Measurements from ENCODE around the gene RAET1G.
"Not testable (repeated sequence)": the region's sequence is repeated elsewhere in the genome, so short reads cannot be mapped to it uniquely, and the experiment has no call there.

The RAET1G gene

DNA sequence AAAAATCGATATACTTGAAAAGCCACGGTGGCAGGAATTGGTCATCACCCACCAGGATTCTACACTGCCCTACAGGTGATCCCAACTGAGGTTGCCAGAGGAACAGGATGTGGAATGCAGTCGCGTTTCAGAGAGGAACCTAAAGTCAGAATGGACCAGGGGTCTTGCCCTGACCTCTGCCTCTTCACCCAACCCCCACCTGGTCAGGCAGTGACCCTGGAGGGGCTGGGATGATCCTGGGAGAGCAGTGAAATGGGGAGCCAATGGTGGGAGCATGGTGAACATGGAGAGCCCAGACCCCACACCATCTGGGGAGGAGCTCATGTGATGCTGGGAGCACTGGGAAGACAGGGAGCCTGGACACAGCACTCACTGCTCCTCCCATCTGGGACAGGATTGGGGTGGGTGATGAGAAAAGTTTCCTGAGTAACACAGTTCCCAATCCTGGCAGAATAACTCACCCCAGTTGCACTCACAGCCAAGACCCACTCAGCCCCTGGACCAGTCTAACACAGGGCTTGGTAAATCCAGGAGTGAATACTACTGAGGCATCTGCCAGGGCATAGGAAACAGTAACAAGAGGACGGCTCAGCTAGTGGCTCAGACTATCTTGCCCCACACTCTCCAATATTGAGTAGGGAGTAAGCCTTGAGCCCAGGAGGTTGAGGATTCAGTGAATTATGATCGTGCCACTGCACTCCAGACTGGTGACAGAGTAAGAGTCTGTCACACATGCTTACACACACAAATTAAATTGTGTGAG lies 17.2 kb upstream of the RAET1G start:
- no CpG with 5 or more reads among the region's 6 CpGs for WGBS (ENCODE audit: extremely low coverage, insufficient coverage, low lambda C conversion rate)
- no peak overlapping the region for H3K27ac ChIP-seq (ENCODE audit: low read depth, low read length)
- H3K36me3 ChIP-seq (ENCODE audit: control insufficient read depth, insufficient read depth, low read length) = no peaks in the 10 kb centered on the region
- H2BK15ac ChIP-seq (replicated peaks; ENCODE audit: low read depth) = no peak overlapping the region
- no peak overlapping the region for H3K23ac ChIP-seq (ENCODE audit: low read length)
- H3K4me2 ChIP-seq (ENCODE audit: low read length) = no peak overlapping the region
- no peak overlapping the region for H3K4me3 ChIP-seq (ENCODE audit: low read length)
- DNase-seq = no peak
- no peaks in the 10 kb centered on the region for H3K79me2 ChIP-seq (ENCODE audit: control insufficient read depth, insufficient read depth, low read length)
- no peaks in the 10 kb centered on the region for H3K4me1 ChIP-seq (ENCODE audit: control insufficient read depth, low read depth, low read length)
- no peak overlapping the region for H2BK120ac ChIP-seq (ENCODE audit: low read depth, low read length)
- peaks cover 48% of the 10 kb centered on the region for H3K27me3 ChIP-seq (ENCODE audit: insufficient read depth, low read length, poor library complexity)
- H3K4ac ChIP-seq (ENCODE audit: low read depth, low read length) = no peak overlapping the region
- no peak overlapping the region for H4K8ac ChIP-seq (ENCODE audit: low read depth, low read length)
- no peak overlapping the region for H3K56ac ChIP-seq (ENCODE audit: low read length)
- H4K5ac ChIP-seq (ENCODE audit: low read length) = no peak overlapping the region
- no peak overlapping the region for H2AK5ac ChIP-seq (ENCODE audit: low read length)
- no peak overlapping the region for H3K9ac ChIP-seq (ENCODE audit: low read length)
- no peak overlapping the region for H2BK5ac ChIP-seq (ENCODE audit: low read length)
- no peaks in the 10 kb centered on the region for H3K79me1 ChIP-seq (ENCODE audit: low read length)
- no peak overlapping the region for H3K18ac ChIP-seq (ENCODE audit: low read length)

DNA sequence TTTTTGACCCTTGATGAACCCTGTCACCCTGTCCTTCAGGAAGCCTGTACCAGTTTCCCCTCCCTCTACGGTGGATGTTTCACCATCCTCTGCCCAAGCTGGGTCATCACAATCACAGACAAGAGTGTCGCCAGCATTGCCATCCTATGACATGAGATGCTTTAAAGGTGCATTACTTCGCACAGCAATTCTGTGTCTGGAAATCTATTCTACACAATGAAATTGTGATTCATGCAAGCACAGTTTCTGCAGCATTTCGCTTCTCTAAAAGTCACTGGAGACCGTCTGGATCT lies 16.4 kb upstream of the RAET1G start:
- Histone ChIP-seq H2AK5ac (ENCODE audit: low read length) (no peak overlapping the region), H3K4me1 (ENCODE audit: control insufficient read depth, low read depth, low read length) (no peaks in the 10 kb centered on the region), H2BK5ac (ENCODE audit: low read length) (no peak overlapping the region), H3K9ac (ENCODE audit: low read length) (no peak overlapping the region), H4K5ac (ENCODE audit: low read length) (no peak overlapping the region), H4K8ac (ENCODE audit: low read depth, low read length) (no peak overlapping the region), H3K79me2 (ENCODE audit: control insufficient read depth, insufficient read depth, low read length) (no peaks in the 10 kb centered on the region), H3K18ac (ENCODE audit: low read length) (no peak overlapping the region), H3K27me3 (ENCODE audit: insufficient read depth, low read length, poor library complexity) (peaks cover 48% of the 10 kb centered on the region), H2BK15ac (replicated peaks; ENCODE audit: low read depth) (no peak overlapping the region), H2BK120ac (ENCODE audit: low read depth, low read length) (no peak overlapping the region), H3K23ac (ENCODE audit: low read length) (no peak overlapping the region), H3K4ac (ENCODE audit: low read depth, low read length) (no peak overlapping the region), H3K4me3 (ENCODE audit: low read length) (no peak overlapping the region), H3K79me1 (ENCODE audit: low read length) (no peaks in the 10 kb centered on the region), H3K36me3 (ENCODE audit: control insufficient read depth, insufficient read depth, low read length) (no peaks in the 10 kb centered on the region), H3K56ac (ENCODE audit: low read length) (no peak overlapping the region), H3K27ac (ENCODE audit: low read depth, low read length) (no peak overlapping the region), H3K4me2 (ENCODE audit: low read length) (no peak overlapping the region)
- no CpG with 5 or more reads among the region's 5 CpGs for WGBS (ENCODE audit: extremely low coverage, insufficient coverage, low lambda C conversion rate)
- DNase-seq = no peak

DNA sequence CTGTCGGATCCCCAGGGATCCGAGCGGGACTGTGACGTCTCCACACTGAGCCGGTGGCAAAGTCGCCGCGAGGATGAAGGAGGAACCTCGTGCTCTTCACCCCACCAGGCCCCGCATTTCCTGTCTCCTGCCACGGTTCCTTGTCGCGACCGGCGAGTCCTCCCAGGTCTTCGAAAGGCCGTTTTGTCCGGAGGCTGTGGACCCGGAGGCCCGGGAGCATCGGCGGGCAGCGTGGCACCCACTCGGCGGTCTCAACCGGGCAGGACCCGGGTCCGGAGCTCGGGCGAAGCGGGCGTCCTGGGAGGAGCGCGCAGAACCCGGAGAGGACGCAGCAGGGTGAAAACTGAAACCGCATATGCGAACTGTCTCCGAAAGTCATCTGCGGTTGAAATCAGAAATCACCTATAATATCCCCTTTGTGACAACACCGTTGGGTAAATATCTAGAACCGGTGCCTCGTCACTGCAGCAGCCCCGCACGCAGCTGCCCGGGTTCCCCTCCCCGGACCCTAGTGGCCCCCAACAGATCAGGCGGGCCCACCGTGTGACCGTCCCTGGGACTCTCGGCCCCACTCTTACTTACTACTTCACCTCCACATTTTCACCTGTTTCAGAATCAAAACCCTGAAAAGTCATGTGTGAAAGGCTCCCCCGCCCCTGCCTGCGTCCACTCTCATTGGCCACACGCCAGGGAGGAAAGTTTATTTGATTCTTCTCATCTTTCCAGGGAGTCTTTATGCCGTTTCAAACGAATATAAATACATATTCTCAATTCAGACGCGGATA lies 15.8 kb upstream of the RAET1G start:
- no peak overlapping the region for H3K4ac ChIP-seq (ENCODE audit: low read depth, low read length)
- peak overlapping the region; percentile 34 for H3K56ac ChIP-seq (ENCODE audit: low read length)
- WGBS (ENCODE audit: extremely low coverage, insufficient coverage, low lambda C conversion rate) = no CpG with 5 or more reads among the region's 58 CpGs
- H3K36me3 ChIP-seq (ENCODE audit: control insufficient read depth, insufficient read depth, low read length) = no peaks in the 10 kb centered on the region
- no peaks in the 10 kb centered on the region for H3K79me1 ChIP-seq (ENCODE audit: low read length)
- no peak overlapping the region for H4K5ac ChIP-seq (ENCODE audit: low read length)
- no peak overlapping the region for H4K8ac ChIP-seq (ENCODE audit: low read depth, low read length)
- no peak overlapping the region for H3K4me2 ChIP-seq (ENCODE audit: low read length)
- no peak overlapping the region for H3K9ac ChIP-seq (ENCODE audit: low read length)
- no peak overlapping the region for H3K23ac ChIP-seq (ENCODE audit: low read length)
- no peak overlapping the region for H3K18ac ChIP-seq (ENCODE audit: low read length)
- no peak overlapping the region for H2BK120ac ChIP-seq (ENCODE audit: low read depth, low read length)
- no peak overlapping the region for H2BK15ac ChIP-seq (replicated peaks; ENCODE audit: low read depth)
- H2BK5ac ChIP-seq (ENCODE audit: low read length) = no peak overlapping the region
- H3K27ac ChIP-seq (ENCODE audit: low read depth, low read length) = no peak overlapping the region
- H3K4me1 ChIP-seq (ENCODE audit: control insufficient read depth, low read depth, low read length) = no peaks in the 10 kb centered on the region
- DNase-seq = no peak
- H2AK5ac ChIP-seq (ENCODE audit: low read length) = no peak overlapping the region
- no peak overlapping the region for H3K4me3 ChIP-seq (ENCODE audit: low read length)
- no peaks in the 10 kb centered on the region for H3K79me2 ChIP-seq (ENCODE audit: control insufficient read depth, insufficient read depth, low read length)
- H3K27me3 ChIP-seq (ENCODE audit: insufficient read depth, low read length, poor library complexity) = peaks cover 48% of the 10 kb centered on the region

DNA sequence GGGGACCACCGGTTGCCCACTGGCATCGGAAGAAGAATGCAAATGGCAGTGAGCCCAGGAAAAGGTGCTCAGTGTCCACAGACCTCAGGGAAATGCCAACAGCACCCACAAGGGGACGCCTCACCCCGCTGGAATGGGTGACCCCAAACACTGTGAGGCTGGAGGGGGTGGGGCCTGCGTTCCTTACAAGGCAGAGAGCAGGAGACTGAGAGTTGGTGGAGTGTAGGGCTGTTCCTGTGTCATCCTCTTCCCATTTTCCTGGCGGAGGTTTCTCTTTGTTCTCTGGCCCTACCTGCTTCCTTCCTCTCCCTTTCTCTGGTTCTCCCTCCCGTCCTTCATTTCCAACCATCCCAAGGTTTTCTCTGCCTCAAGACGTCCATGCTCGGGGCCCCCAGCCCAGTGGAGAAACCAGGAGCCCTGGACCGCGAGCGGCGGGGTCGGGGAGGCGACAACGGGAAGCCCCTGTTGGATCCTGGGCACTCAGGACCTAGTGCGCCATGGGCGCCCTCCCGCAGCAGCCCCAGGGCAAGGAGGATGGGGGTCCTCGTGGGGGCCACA lies 15.2 kb upstream of the RAET1G start:
- no CpG with 5 or more reads among the region's 20 CpGs for WGBS (ENCODE audit: extremely low coverage, insufficient coverage, low lambda C conversion rate)
- not testable (repeated sequence) for H3K27ac ChIP-seq (ENCODE audit: low read depth, low read length); H4K8ac ChIP-seq (ENCODE audit: low read depth, low read length); H3K4me1 ChIP-seq (ENCODE audit: control insufficient read depth, low read depth, low read length); H3K4me2 ChIP-seq (ENCODE audit: low read length); H2BK5ac ChIP-seq (ENCODE audit: low read length); H3K4me3 ChIP-seq (ENCODE audit: low read length); H4K5ac ChIP-seq (ENCODE audit: low read length); H2BK120ac ChIP-seq (ENCODE audit: low read depth, low read length); H3K4ac ChIP-seq (ENCODE audit: low read depth, low read length); H3K79me2 ChIP-seq (ENCODE audit: control insufficient read depth, insufficient read depth, low read length); H3K18ac ChIP-seq (ENCODE audit: low read length); H3K36me3 ChIP-seq (ENCODE audit: control insufficient read depth, insufficient read depth, low read length); H3K23ac ChIP-seq (ENCODE audit: low read length); H2BK15ac ChIP-seq (replicated peaks; ENCODE audit: low read depth); H3K79me1 ChIP-seq (ENCODE audit: low read length); DNase-seq; H2AK5ac ChIP-seq (ENCODE audit: low read length); H3K9ac ChIP-seq (ENCODE audit: low read length)
- Histone ChIP-seq H3K56ac (ENCODE audit: low read length) (peak overlapping the region; percentile 34), H3K27me3 (ENCODE audit: insufficient read depth, low read length, poor library complexity) (peaks cover 46% of the 10 kb centered on the region)

DNA sequence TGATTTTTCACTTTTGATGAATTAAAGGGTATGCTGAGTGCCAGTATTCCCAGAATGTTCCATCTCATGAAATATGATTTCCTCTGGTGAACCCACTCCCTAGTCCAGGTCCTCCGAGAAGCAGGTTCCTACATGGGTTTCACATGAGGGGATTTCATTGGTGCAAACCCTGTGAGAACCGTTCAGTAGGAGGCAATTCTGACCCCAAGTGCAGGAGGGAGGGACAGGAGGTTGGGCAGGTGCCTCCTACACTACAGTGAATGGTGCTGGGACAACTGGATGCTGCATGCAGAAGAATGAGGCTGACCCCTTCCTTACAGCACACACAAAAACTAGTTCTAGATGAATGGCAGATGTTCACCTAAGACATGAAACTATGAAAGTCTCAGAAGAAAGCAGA lies 13.8 kb upstream of the RAET1G start:
- H3K23ac ChIP-seq (ENCODE audit: low read length) = no peak overlapping the region
- no CpG with 5 or more reads among the region's 2 CpGs for WGBS (ENCODE audit: extremely low coverage, insufficient coverage, low lambda C conversion rate)
- H3K27me3 ChIP-seq (ENCODE audit: insufficient read depth, low read length, poor library complexity) = peaks cover 41% of the 10 kb centered on the region
- H3K4me1 ChIP-seq (ENCODE audit: control insufficient read depth, low read depth, low read length) = no peaks in the 10 kb centered on the region
- no peak overlapping the region for H3K18ac ChIP-seq (ENCODE audit: low read length)
- H3K79me1 ChIP-seq (ENCODE audit: low read length) = no peaks in the 10 kb centered on the region
- H3K36me3 ChIP-seq (ENCODE audit: control insufficient read depth, insufficient read depth, low read length) = no peaks in the 10 kb centered on the region
- DNase-seq = no peak
- H3K79me2 ChIP-seq (ENCODE audit: control insufficient read depth, insufficient read depth, low read length) = no peaks in the 10 kb centered on the region
- H2BK5ac ChIP-seq (ENCODE audit: low read length) = no peak overlapping the region
- H2BK120ac ChIP-seq (ENCODE audit: low read depth, low read length) = no peak overlapping the region
- no peak overlapping the region for H3K4me2 ChIP-seq (ENCODE audit: low read length)
- H2AK5ac ChIP-seq (ENCODE audit: low read length) = no peak overlapping the region
- H4K5ac ChIP-seq (ENCODE audit: low read length) = no peak overlapping the region
- no peak overlapping the region for H2BK15ac ChIP-seq (replicated peaks; ENCODE audit: low read depth)
- H3K4me3 ChIP-seq (ENCODE audit: low read length) = no peak overlapping the region
- no peak overlapping the region for H3K56ac ChIP-seq (ENCODE audit: low read length)
- H4K8ac ChIP-seq (ENCODE audit: low read depth, low read length) = no peak overlapping the region
- H3K4ac ChIP-seq (ENCODE audit: low read depth, low read length) = no peak overlapping the region
- H3K27ac ChIP-seq (ENCODE audit: low read depth, low read length) = no peak overlapping the region
- no peak overlapping the region for H3K9ac ChIP-seq (ENCODE audit: low read length)

Data from mesendoderm (in vitro differentiated cells).